GM19023 (cell line): ENCODE data around the gene HDAC7.
"Not testable (repeated sequence)": the region's sequence is repeated elsewhere in the genome, so short reads cannot be mapped to it uniquely, and the experiment has no call there.

Source experiments
- ATAC-seq: cut with Tn5 transposase; IDR thresholded peaks from one replicate; pipeline ENCODE4 v1.9.1; 2021; ENCODE audit warnings: mild to moderate bottlenecking, moderate library complexity; ENCODE audit not compliant: unreplicated experiment

The HDAC7 gene

DNA sequence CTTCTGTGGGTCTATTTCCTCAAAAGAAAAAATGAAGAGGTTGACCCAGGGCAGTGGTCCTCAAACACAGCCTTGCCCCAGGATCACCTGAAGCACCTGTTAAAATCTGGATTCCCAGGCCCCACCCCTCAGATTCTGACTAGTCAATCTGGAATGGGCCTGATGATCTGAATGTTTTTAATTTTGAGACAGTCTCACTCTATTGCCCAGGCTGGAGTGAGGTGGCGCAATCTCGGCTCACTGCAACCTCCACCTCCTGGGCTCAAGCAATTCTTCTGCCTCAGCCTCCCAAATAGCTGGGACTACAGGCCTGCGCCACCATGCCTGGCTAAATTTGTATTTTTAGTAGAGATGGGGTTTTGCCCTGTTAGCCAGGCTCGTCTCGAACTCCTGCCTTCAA lies 4.3 kb downstream of the HDAC7 start:
- ATAC-seq: not testable (repeated sequence)

DNA sequence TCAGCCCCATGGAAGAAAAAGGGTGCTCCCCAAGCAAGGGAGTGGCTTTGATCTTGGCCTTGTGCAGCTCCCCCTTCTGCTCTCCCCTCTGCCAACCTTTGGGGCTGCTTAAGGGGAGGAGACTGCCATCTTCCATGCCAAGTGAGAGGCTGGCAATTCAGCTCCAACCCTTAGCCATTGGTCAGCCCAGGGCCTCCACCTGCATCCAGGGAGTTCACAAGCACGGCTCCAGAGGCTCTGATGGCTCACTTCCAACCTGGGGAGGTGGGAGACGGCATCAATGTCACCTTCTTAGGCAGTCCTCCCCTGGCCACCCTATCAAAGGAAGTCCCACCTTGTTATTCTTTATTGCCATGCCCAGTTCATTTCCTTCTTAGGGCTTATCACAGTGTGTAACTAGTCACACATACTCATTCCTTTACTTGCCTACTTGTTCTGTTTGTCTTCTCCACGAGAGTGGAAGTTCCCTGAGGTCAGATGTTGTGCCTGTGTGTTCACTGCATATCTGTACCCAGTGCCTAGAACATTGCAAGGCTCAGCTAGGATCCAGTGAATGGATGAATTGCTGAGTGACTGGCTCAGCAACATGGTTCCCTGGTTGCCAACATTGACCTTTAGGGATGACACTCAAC lies 5.0 kb downstream of the HDAC7 start:
- ATAC-seq: no peak

DNA sequence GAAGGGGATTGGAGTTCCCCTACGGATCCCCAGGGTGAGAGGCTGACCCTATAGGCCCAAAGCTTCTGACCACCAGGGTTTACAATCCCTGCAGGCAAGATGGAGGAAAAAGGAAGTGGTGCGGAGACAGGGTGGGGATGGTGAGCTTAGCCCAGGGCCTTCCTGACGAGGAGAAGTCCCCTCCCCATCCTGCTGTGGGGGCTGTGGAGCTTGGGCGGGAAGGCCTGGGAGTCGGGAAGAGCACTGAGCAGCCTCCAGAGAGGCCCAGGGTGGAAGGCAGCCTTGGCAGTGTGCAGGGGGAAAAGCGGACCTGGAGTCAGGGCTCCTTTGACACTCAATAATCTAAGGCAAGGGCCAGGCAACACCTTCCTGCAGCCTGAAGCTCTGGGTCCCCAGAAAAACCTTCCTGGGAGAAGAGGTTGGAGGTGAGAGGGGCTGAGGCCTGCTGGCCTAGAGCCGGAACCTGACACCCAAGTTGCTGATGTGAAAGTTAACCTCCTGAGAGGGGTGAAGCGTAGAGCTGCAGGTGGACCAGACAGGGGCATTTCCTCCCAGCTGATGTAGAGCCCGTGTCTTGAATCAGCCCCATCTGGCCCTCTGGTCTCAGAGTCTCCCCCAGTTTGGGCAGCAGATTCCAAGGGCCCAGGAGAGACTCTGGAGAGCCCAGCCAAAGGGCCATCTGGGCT lies 6.0 kb downstream of the HDAC7 start:
- peak; percentile 35 for ATAC-seq

DNA sequence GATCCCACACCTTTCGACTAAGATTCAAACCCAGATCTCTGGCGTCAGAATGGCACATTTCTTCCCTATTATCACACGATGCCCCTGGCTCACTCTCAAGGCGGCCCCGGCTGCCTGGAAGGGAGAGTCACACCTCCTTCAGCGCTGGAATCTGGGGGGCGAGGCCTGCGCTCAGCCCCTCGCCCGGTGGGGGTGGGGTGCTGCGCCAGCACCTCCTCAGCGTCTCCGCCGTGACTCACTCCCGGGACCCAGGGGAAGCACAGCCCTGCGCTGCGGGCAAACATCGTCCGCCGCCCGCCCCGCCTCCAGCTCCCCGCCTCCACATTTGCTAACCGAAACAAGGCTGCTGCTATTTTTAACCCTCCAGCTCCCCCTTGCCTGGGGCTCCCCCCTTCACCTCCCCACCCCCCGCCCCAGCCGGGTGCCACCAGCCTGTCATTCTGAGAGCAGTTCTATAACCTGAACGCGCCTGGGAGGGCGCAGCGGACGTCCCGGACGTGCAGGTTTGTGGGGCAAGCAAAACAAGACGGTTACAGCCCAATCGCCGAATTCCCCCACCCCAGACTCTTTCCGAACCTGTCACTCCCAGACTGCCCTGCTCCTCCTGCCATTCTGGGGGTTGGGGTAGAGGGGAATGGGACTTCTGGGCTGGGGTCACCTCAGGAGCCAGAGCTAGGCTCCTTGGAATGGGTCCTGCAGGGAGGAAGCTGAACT lies 6.7 kb downstream of the HDAC7 start:
- ATAC-seq: peak; percentile 69

DNA sequence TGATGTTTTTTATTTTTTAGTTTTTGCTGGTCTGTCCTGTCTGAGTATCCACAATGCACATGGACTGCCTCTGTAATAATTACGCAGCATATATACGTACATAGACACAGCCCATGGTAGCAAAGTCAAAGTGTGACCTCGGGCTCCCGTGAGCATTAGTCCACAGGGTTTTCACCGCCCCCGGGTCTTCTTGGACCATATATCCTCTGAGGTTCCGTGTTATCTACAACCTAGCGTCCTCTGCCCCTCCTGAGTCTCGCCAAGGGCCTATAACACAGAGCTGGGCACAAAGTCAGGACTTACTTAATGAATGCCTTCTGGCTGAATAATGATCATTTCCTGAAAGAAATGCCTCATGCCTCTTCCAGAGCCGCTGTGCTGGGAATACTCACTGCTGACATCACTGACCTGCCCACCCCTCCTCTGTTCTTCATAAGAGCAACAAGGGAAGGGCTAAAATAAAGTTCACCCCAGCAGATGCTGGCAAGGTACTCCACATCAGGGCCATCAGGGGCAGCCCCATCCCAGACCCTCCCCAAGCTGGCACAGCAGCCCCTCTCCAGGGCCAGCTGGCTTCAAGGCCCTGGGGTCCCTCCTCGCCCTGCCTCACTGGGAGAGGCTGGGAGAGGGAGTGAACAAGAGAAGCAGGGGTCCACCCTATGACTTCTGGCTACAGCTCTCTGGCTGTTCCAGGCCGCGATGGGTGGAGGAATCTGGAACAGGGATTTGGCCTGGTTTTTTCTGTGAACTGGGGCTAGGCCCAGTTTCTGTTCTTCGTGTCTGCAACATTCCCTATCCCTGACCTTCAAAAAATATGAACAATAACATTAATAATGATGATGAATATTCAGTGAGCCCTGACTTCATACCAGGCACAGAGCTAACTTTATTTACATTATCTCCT lies 7.9 kb downstream of the HDAC7 start:
- no peak for ATAC-seq

DNA sequence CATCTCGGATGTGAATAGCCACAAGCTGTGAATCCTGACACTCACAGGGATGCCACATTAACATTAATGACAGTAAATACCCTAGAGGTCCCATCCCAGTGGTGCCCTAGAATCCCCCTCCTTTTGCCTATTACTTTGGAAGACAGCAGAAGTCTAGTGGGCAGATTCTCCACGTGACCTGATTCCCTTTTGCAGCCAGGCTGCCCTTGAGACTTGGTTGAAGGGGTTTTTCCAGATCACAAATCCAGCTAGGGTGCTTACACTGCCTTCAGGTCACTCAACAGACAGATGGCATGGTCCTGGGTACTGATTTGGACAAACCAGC lies 8.7 kb downstream of the HDAC7 start:
- ATAC-seq: no peak

DNA sequence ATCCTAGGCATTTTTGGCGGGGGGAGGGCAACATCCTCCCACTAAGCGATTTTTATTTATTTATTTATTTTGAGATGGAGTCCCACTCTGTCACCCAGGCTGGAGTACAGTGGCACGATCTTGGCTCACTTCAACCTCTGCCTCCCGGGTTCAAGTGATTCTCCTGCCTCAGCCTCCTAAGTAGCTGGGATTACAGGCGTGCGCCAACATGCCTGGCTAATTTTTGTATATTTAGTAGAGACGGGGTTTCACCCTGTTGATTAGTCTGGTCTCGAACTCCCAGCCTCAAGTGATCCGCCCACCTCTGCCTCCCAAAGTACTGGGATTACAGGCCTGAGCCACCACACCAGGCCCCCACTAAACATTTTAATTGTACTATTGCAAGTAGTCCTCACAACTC lies 10.2 kb downstream of the HDAC7 start:
- not testable (repeated sequence) for ATAC-seq

DNA sequence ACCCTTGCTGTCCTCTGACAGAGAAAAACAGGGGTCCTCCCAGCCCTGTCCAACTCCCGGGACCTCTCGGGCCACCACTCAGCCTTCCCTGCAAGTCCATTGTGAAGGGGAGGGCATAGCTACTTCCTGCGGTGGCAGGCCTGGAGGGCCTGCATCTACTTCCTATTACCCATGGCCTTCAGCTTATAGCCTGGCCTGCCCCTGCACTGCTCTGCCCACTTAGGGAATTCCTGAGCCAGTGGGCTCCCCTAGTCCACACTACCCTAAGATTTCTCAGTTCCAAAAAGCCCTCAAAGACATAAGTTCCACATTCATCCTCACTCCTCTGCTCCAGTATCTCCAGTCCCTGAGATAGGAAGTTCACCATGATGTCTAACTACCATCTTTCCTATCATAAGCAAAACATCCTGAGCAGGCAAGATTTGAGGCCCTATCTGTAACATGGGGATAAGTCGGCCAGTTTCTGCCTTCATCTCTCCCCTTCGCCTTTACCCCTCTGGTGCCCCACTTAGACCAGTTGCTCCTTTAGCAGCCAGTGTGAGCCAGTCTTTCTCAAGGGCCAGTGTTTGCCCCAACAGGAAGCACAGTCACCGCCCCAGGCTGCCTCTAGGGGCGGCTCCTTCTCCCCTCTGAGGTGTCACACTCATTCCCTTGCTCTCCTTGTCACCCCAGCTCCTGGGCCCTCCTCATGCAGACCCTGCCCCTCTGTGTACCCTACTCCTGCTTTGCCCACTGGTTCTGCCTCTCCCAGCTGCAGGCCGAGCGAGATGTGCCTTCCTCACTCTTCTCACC lies 10.9 kb downstream of the HDAC7 start:
- ATAC-seq: no peak

DNA sequence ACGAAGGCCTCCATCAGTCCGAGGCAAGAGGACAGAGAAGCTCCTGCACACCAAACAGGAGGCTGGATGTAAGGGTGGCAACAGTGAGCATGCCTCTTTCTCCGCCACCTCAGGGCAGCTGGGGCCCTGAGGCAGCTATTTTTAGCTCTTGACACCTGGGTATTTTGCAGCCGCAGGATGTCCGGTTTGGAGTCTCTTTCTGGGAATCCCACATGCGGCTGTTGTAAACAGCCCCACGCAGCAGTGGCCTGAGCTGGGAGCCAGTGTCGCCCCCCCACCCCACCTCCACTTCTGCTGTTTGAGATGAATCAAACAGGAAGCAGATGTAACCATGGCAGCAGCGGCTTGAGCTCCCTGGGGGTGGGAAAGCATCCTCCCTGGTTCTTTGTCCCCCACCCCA lies 11.7 kb downstream of the HDAC7 start:
- no peak for ATAC-seq

DNA sequence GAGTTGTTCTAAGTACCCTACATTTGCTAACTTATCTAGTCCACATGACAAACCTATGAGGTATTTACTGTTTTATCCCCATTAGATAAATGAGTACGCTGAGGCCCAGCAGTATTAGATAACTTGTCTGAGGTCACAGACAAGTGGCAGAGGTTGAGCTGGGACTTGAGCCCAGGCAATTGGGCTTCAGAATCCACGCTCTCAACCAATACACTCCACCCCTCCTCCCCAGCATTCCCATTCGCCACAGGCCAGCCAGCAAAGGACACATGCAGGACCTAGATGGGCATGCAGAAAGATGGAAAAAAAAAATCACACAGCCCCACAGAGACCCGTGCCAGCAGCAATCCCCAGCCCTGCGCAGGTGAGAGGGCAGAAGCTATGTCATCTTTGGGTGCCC lies 12.4 kb downstream of the HDAC7 start:
- ATAC-seq: no peak

DNA sequence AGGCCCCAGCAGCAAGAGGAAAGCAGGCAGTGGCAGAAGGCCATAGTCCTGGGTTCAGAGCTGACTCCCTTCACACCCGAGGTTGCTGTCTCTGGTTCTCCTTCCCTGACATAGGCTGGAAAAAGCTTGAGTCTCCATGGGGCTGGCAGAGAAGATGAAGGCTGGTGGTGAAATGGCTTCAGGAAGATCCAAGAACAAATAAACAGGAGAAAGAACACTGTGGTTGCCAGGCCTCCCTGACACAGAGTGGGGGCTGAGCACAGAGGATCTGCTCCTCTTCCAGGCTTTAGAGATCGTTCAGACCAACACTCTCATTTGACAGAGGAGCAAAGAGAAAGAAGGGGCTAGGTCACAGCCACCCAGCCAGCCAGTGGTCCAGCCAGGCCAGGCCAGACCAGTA lies 14.3 kb downstream of the HDAC7 start:
- ATAC-seq: no peak

DNA sequence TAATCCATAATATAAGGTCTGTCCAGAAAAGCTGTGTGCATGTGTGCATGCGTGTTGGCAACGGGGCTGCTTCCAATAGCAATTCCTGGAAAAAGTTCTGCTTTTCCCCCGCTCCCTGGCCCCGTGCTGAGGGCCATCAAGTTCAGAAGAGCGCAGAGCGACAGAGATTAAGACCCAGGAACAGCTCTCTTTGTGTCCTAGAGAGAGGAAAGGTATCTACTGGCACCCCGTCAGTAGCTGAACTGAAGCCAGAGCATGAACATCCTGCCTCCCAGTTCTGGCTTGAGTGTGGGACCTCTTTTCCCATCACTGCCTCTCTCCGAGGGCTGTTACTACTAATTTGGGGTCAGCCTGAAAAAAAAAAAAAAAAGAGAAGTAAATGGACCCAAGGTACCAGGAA lies 15.5 kb downstream of the HDAC7 start:
- no peak for ATAC-seq

DNA sequence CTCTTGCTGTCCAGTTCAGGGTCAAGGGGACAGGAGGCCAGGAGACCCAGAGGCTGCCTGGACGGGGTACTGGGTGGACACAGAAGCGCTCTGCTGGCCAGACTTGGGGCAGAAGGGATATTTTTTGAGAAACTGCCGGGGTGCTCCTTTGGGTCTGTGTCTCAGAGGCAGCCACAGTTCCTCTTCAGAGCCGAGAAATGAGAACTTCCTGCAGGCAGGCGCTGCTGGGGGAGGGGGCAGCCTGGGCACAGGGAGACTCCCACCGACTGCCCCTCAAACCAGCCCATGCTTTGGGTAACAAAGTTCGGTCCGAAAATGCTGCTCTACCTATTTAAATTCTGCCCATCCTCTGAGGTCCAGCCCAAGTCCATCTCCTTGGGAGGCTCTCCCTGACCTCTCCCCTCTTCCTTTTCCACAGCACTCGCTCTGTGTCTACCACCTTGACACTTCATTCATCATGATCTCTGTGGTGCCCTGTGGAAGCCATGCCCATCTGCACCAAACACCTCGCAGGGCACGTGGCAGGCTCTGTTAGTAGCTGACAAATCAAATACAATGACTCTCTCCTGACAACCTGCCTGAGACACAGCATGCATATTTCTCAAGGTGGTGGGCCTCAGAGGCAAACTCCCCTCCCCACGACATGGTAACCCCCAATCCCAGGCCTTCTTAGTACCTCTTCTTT lies 16.4 kb downstream of the HDAC7 start:
- no peak for ATAC-seq

DNA sequence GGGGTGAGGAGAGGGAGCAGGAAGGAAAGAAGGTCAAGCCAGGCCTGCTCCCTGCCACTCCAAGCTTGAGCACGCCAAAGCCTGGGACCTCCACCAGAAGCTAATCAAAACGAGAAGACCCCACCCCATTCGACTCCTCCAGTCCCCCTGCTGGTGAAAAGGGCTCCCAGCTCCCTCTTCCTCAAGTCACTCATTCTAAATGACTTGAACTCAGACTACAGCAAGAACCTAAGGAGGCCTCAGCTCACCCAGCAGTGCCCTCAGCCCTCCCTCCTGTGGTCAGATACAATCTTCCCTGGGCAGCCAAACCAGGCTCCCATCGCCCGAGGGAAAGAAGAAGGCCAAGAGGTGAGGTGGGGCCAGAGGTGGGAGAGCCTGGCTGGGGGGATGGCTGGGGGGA lies 17.4 kb downstream of the HDAC7 start:
- no peak for ATAC-seq

DNA sequence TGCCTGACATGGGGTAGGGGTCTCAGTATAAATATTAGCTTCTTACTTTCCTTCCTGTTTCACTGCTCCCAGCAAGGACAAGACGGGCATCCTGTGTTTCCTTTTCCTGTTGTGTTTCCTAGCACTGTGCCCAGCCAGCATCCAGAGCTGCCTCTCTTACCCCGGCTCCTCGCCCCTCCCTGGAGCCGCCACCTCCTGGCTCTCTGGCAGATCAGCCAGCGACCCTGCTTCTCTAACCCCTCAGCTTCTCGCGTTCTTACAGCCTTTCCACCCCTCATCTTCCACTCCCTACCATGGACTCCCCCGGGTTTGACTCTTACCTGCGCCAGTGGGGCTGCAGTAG lies 17.8 kb downstream of the HDAC7 start:
- no peak for ATAC-seq

DNA sequence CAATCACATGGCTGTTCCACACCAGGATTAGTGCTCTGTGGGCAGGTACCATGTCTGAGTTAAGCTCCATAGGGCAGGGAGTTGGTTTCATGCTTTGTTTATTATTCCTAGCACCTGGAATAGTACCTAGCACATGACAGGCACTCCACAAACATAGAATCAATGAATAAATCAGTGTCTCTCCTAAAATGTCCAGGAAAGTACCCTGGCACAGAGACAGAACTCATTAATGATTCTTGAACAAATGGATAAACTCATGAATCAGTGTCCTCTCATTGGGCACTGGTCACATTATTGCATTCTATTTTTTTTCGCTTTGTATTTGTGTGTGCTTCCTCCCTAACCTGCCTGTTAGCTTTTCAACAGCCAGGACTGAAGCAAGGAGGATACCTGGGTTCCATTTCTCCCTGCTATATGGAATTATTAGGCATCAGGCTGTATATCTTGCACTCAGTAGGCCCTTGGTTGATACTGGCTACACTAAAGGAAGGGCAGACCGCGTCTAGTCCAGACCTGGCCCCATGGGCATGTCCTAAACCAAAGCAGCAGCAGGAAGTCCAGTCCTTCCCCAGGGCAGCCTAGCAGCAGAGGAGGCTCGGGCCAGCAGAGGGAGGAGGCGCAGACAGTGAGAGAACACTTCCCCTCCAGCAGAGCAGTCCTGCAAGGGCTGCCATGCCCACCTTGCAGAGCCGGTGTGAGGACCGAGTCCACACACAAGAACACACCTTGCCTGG lies 18.4 kb downstream of the HDAC7 start:
- ATAC-seq: no peak

DNA sequence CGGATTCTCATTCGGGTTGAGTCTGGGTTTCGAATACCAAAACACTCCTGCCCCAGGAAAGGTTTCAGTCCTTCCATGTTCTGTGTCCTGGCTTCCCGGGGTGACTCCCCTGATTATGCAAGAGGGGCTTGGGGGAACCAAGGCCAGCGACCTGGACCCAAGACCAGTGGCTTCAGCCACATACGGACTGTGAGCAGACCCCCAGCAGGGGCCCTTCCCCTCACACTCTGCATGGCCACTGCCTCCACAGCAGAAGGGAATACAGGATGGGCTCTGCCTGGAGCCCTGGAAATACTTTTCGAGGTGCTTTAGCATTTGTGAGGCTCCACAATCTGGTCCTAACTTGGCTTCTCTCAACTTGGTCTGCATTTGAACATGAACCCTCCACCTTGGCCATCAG lies 19.1 kb downstream of the HDAC7 start:
- no peak for ATAC-seq

DNA sequence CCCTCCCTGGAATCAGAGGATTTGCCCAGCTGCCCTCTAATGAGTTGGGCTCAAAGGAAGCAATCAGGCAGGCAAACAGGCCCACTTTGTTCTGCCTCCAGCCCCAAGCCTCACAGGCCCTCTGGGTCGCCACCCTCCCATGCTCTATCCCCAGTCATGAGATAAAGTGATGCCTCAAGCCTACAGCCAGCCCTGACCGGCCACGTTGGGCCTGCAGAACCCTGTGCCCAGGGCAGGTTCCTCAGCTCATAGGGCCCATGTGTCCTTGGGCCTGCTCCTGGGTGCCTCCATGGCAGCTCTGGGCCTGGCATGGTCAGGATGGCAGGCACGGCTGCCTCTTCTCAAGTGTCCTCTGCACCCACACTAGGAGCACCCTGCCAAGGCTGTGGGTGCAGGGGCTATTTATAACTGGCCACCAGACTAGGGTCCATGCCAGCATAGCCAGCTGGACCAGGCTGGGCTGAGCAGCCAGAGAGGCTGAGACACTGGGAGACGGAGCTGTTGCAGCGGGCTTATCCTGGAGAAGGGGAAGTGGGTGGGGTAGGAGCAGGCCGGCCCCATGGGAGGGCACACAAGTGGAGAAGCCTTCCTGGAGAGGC lies 20.2 kb downstream of the HDAC7 start:
- no peak for ATAC-seq

DNA sequence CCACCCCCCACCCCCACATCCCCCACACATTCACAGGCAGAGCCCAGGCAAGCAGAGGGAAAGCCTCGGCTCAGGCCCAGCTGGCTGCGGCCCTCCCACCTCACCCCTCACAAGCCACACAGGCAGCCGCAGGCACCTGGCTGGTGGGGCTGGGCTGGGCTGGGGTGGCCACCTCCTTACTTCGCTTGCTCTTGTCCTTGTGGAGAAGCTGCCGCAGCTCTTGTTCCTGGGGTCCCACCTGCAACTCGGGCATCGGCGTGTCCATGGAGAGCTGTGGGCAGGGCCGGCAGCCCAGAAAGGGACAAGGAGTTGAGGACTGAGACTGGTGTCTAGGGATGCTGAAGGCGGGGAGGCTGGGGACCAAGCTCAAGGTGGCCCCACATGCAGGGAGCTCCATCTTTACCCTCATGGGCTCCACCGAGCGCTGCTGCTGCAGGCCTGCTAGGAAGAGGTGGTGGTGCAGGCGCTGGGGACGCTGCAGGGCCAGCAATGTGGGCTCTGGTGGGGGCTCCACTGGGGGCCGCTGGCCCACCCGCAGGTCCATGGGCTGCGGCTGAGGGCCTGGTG lies 21.2 kb downstream of the HDAC7 start:
- no peak for ATAC-seq
